Aorta (tissue), 5 donors: ENCODE results near the gene TAAR1. TPM values are rescaled to one million over a fixed set of nuclear protein-coding genes. Genes with fewer than 3 reads are reported as not detected.
"Not testable (repeated sequence)": the region's sequence is repeated elsewhere in the genome, so short reads cannot be mapped to it uniquely, and the experiment has no call there.

Experiments
- ATAC-seq: fragments of 200-7000 bp; cut with Tn5 transposase; one replicate; pipeline ENCODE4 v1.9.1; 2022; ENCODE audit warnings: moderate library complexity; ENCODE audit not compliant: low FRiP score
- DNase-seq, 2 donors: peaks; one replicate each; pipeline ENCODE4 v3.0.0-alpha.2; 2020
- H3K27ac ChIP-seq, 2 donors: one replicate each; pipeline ENCODE4 v1.5.1; 2013; ENCODE audit warnings: low read length in 2 of 2, mild to moderate bottlenecking in 2 of 2, moderate library complexity in 2 of 2, control low read depth in 1 of 2, inconsistent platforms in 1 of 2, low read depth in 1 of 2
- H3K27me3 ChIP-seq, 2 donors: one replicate each; pipeline ENCODE4 v1.6.1; 2013; ENCODE audit warnings: control low read depth in 1 of 2, low read length in 1 of 2, mild to moderate bottlenecking in 1 of 2, moderate library complexity in 1 of 2; ENCODE audit not compliant: insufficient read depth in 2 of 2, control insufficient read depth in 1 of 2
- H3K36me3 ChIP-seq, 2 donors: one replicate each; pipeline ENCODE4 v1.6.1; 2013; ENCODE audit warnings: control low read depth in 1 of 2, low read length in 1 of 2, mild to moderate bottlenecking in 1 of 2; ENCODE audit not compliant: insufficient read depth in 2 of 2, control insufficient read depth in 1 of 2
- H3K4me1 ChIP-seq, 2 donors: one replicate each; pipeline ENCODE4 v1.6.1; 2013; ENCODE audit warnings: low read length in 2 of 2, control low read depth in 1 of 2, mild to moderate bottlenecking in 1 of 2, moderate library complexity in 1 of 2; ENCODE audit not compliant: insufficient read depth in 2 of 2, control insufficient read depth in 1 of 2
- H3K4me3 ChIP-seq, 2 donors: one replicate each; pipeline ENCODE4 v1.5.1; 2013; ENCODE audit warnings: low read length in 2 of 2, control low read depth in 1 of 2, mild to moderate bottlenecking in 1 of 2
- H3K9me3 ChIP-seq: one replicate; pipeline ENCODE4 v1.6.1; 2013; ENCODE audit warnings: mild to moderate bottlenecking, low read length; ENCODE audit not compliant: control insufficient read depth
- WGBS, 2 donors: extraction: QIAGEN DNeasy Blood & Tissue Kit; methylation state at CpG; one replicate each; pipeline ENCODE4 v1.1.7; 2013; 5-methylcytosine and 5-hydroxymethylcytosine counted together
- intact Hi-C, 2 donors: fragments of 100-400 bp; cut with DNase I; formaldehyde crosslinking; loops; one replicate each; pipeline versions ENCODE4 v1.14.2 to v1.15.0; 2022
- polyA plus RNA-seq, 2 donors: library from polyadenylated mRNA; stranded (reverse); fragments of 200-250 nt; gene quantifications; one replicate each; pipeline ENCODE4 v1.2.3, GENCODE V29; 2013
- total RNA-seq, 2 donors: library from RNA; stranded (reverse); fragmentation: NEBNext Ultra II Directional; extraction: Animal tissue kit (Norgen Biotek cat#: 25700); gene quantifications; one replicate each; pipeline ENCODE4 v1.2.1, GENCODE V29; 2021
- donor health status: healthy with polysubstance abuse.
- donor health status: Bipolar disorder and iron deficiency.
- donor health status: DM: no; HTN: no; CAD: no.
- donor health status: DM: no; HTN: no; CAD: no.
- donor health status: DM: yes; HTN: yes; CAD: no.

TAAR1 gene
- total and polyA plus RNA-seq, 4 donors: not detected

DNA sequence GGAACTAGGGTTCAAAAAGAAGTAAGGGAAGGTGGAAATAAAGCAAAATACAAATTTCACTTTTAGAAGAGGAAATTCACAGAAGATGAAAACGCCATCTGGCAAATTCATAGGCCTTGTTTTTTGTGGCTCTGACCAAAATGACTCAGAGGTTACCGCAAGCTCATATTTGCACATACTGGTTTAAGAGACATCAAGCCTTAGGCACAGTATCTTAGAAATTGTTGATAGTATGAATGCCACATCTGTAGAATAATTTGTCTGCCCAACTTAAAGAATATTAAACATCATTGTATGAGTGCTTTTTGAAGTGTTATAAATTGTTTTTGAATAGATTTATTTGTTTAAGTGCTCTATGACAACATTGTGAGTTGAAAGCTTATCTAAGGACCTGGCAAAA is 10.6 kb downstream of the TAAR1 start:
- no peaks in the 10 kb centered on the region for H3K4me1 ChIP-seq
- DNase-seq (no peak), ATAC-seq (no peak)
- no peak overlapping the region for H3K27ac ChIP-seq
- H3K27me3 ChIP-seq: no peaks in the 10 kb centered on the region
- WGBS, 2 donors: 2 to 4% methylated on average over 2 of the region's 2 CpGs
- no peaks in the 10 kb centered on the region for H3K9me3 ChIP-seq
- intact Hi-C loops: no loop called here
- H3K4me3 ChIP-seq: no peak overlapping the region
- H3K36me3 ChIP-seq: no peaks in the 10 kb centered on the region

DNA sequence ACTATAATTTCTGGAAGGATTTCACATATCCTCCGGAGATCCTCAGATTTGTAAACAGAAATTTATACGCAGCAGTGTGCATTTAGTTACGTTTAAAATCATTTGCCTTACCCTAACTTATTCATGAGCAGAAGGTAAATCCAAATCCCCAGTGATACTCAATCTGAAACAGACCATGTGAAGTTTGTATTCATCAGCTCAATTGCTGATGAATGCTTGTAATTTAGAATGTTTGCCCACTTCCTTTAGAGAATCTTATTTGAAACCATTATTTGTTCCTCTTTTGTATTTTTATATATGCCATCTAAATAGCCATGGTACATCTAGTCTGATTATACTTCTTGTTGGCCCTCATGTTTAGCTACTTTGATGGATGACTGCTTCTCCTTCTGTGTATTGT is 15.4 kb downstream of the TAAR1 start:
- H3K9me3 ChIP-seq: no peaks in the 10 kb centered on the region
- no peaks in the 10 kb centered on the region for H3K27me3 ChIP-seq
- 86 to 88% methylated on average over 3 of the region's 3 CpGs for WGBS, 2 donors
- no peaks in the 10 kb centered on the region for H3K36me3 ChIP-seq
- no peak overlapping the region for H3K4me3 ChIP-seq
- no peak for ATAC-seq
- no peak overlapping the region for H3K27ac ChIP-seq
- no peak for DNase-seq
- no peaks in the 10 kb centered on the region for H3K4me1 ChIP-seq
- intact Hi-C loops: no loop called here

DNA sequence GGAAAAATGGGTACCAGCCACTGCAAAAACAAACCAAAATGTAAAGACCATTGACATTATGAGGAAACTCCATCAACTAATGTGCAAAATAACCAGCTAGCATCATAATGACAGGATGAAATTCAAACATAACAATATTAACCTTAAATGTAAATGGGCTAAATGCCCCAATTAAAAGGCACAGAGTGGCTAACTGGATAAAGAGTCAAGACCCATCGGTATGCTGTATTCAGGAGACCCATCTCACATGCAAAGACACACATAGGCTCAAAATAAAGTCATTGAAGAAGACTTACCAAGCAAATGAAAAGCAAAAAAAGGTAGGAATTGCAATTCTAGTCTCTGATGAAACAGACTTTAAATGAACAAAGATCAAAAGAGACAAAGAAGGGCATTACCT is 21.8 kb downstream of the TAAR1 start:
- H3K27me3 ChIP-seq, H3K9me3 ChIP-seq, intact Hi-C loops, DNase-seq, H3K4me3 ChIP-seq, ATAC-seq, H3K27ac ChIP-seq, H3K4me1 ChIP-seq, H3K36me3 ChIP-seq: not testable (repeated sequence)
- WGBS, 2 donors: 90% methylated on average over 1 of the region's 1 CpG

DNA sequence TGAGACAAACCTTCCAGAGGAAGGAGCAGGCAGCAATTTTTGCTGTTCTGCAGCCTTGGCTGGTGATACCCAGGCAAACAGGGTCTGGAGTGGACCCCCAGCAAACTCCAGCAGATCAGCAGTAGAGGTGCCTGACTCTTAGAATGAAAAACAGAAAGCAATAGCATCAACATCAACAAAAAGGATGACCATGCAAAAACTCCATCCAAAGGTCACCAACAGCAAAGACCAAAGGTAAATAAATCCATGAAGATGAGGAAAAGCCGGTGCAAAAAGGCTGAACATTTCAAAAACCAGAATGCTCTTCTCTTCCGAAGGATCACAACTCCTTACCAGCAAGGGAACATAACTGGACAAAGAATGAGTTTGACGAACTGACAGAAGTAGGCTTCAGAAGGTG is 23.1 kb downstream of the TAAR1 start:
- H3K4me1 ChIP-seq, intact Hi-C loops, H3K9me3 ChIP-seq, DNase-seq, H3K4me3 ChIP-seq, H3K27me3 ChIP-seq, ATAC-seq, H3K27ac ChIP-seq, H3K36me3 ChIP-seq: not testable (repeated sequence)
- WGBS, 2 donors: 78 to 84% methylated on average over 3 of the region's 3 CpGs

DNA sequence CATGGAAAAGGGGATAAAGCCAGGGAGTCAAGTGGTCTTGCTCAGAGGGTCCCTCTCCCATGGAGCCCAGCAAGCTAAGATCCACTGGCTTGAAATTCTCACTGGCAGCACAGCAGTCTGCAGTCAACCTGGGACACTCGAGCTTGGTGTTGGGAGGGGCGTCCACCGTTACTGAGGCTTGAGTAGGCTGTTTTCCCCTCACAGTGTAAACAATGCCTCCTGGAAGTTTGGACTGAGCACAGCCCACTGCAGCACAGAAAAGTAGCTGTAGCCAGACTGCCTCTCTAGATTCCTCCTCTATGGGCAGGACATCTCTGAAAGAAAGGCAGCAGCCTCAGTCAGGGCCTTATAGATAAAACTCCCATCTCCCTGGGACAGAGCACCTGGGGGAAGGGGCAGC is 23.7 kb downstream of the TAAR1 start:
- H3K36me3 ChIP-seq, H3K27me3 ChIP-seq, H3K27ac ChIP-seq, intact Hi-C loops, H3K9me3 ChIP-seq, H3K4me3 ChIP-seq, H3K4me1 ChIP-seq, DNase-seq, ATAC-seq: not testable (repeated sequence)
- WGBS, 2 donors: 18 to 42% methylated on average over 3 of the region's 3 CpGs

DNA sequence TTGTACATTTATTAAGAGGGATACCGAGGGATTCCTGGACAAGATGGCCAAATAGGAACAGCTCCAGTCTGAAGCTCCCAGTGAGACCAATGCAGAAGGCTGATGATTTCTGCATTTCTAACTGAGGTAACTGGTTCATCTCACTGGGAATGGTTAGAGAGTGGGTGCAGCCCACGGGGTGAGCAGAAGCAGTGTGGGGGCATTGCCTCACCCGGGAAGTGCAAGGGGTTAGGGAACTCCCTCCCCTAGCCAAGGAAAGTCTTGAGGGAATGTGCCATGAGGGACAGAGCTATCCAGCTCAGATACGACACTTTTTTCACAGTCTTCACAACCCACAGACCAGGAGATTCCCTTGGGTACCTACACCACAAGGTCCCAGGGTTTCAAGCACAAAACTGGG is 24.2 kb downstream of the TAAR1 start:
- WGBS, 2 donors: 71 to 74% methylated on average over 4 of the region's 4 CpGs
- peaks cover 0 to 1% of the 10 kb centered on the region in 2 donors for H3K27me3 ChIP-seq
- intact Hi-C loops: no loop called here
- peaks cover 1% of the 10 kb centered on the region for H3K9me3 ChIP-seq
- no peak overlapping the region for H3K27ac ChIP-seq
- DNase-seq (no peak), ATAC-seq (no peak)
- H3K36me3 ChIP-seq: no peaks in the 10 kb centered on the region
- no peak overlapping the region for H3K4me3 ChIP-seq
- no peaks in the 10 kb centered on the region for H3K4me1 ChIP-seq

DNA sequence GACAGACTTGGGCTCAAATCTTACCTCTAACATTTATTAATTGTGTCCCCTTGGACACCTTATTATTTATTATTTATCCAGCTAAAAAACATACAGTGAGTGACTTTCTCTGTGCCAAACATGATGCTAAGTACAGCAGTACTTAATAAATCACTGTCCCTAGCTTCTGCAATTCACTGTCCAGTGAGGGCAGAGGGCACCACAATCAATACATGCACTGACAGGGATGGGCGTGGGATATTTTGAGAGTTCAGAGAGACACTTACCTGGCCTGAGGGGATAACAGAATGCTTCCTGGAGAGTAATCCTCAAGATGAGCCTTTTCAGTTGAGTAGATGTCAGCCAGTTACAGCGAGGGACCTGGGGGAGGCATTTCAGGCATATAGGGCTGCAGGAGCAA is 25.6 kb downstream of the TAAR1 start:
- intact Hi-C loops: no loop called here
- peaks cover 1% of the 10 kb centered on the region for H3K9me3 ChIP-seq
- H3K36me3 ChIP-seq: no peaks in the 10 kb centered on the region
- ATAC-seq (no peak), DNase-seq (no peak)
- H3K27ac ChIP-seq: no peak overlapping the region
- 61 to 78% methylated on average over 2 of the region's 2 CpGs for WGBS, 2 donors
- no peaks in the 10 kb centered on the region for H3K4me1 ChIP-seq
- H3K4me3 ChIP-seq: no peak overlapping the region
- H3K27me3 ChIP-seq: peaks cover 0 to 1% of the 10 kb centered on the region in 2 donors

DNA sequence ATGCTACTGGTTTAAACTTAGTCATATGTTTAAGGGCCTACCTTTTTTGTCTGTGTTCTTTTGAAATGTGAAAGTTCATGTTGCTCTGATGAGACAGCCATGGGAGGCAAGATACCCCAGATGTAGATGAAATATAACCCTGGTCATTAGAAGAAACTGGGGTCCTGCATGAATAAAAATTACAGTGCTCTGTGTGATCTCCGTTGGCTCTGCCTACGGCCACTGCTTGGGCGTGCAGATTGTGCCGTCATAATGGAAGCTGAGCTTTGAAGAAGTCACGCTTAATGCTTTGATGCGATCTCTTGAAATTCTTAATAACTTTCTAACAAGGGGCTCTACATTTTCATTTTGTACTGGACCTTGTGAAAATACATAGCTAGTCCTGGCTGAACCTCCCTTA is 34.8 kb downstream of the TAAR1 start, which contains the start of gene TAAR2:
Gene TAAR2, minus strand, starts transcription at position 101 of the 400 bp plus-strand sequence. Its CDS starts 0 bp downstream, at position 101.
- no peak within 1 kb of the TSS for H3K4me3 ChIP-seq
- ATAC-seq (no peak), DNase-seq (no peak)
- no peak within 1 kb of the TSS for H3K27ac ChIP-seq
- no peaks in the 10 kb centered on the region for H3K27me3 ChIP-seq
- intact Hi-C loops: no loop called here
- H3K4me1 ChIP-seq: no peaks in the 10 kb centered on the region
- H3K9me3 ChIP-seq: no peaks in the 10 kb centered on the region
- no peaks in the 10 kb centered on the region for H3K36me3 ChIP-seq
- 93 to 94% methylated on average over 6 of the region's 6 CpGs for WGBS, 2 donors

DNA sequence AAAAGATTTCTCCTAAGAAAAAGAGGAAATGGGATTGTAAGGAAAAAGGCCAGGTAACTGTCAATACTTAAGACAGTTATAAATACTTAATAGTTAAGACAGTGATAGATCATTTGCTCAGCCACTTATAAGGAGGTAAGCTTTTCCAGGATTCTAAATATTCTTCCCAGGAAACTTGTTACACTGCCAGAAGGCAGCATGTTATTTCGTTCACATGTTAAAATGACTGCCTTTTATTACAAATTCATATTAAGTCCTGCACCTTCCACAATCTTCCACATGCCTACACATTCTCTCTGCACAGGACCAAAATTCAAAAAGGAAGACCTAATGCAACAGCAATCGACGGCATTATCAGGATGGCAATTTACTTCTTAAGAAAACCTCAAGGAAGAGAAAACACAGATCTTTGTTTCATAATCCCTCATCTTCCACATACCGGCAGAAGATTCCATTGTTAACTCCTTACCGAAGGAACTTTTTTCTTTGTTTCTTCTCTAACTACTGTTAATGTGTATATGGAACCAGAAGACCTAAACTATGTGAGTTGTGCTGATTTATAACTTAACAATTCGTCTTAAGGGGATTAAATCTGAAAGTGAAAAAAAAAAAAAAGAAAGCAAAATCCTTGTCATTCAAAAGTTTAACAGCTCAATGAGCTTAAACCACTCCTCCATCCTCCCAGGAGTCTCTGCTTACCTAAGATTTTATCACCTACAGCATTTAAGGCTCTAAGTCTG is 35.7 kb downstream of the TAAR1 start:
- H3K36me3 ChIP-seq: no peaks in the 10 kb centered on the region
- intact Hi-C loops: no loop called here
- no peak overlapping the region for H3K4me3 ChIP-seq
- H3K27ac ChIP-seq: no peak overlapping the region
- no peak for DNase-seq
- no peak for ATAC-seq
- no peaks in the 10 kb centered on the region for H3K4me1 ChIP-seq
- 46 to 64% methylated on average over 6 of the region's 6 CpGs for WGBS, 2 donors
- no peaks in the 10 kb centered on the region for H3K27me3 ChIP-seq
- no peaks in the 10 kb centered on the region for H3K9me3 ChIP-seq
